OCI-LY3 (cell line): ENCODE results near the gene FFAR3.
"Not testable (repeated sequence)": the region's sequence is repeated elsewhere in the genome, so short reads cannot be mapped to it uniquely, and the experiment has no call there.

ENCODE experiments used
- H2AFZ ChIP-seq: fragments of 200-600, 300-600 bp; shearing (Covaris generic); 2 replicates; pipeline ENCODE4 v1.6.0; 2014; ENCODE audit warnings: antibody characterized with exemption, low read depth, low read length
- H3K27ac ChIP-seq: fragments of 200-600, 300-600 bp; sonication (generic); 2 replicates; pipeline ENCODE4 v1.5.1; 2014; ENCODE audit warnings: mild to moderate bottlenecking, low read length, moderate library complexity, mixed read lengths
- H3K27me3 ChIP-seq: fragments of 200-600, 300-600 bp; sonication (generic); 2 replicates; pipeline ENCODE4 v1.6.1; 2014; ENCODE audit warnings: low read depth, low read length, mixed read lengths
- H3K36me3 ChIP-seq: fragments of 200-600, 300-600 bp; sonication (generic); replicated peaks from 2 replicates; pipeline ENCODE3; 2014; ENCODE audit warnings: low read depth, low read length, mixed read lengths
- H3K4me1 ChIP-seq: fragments of 300-600, 200-600 bp; sonication (generic); 2 replicates; pipeline ENCODE4 v1.6.1; 2014; ENCODE audit warnings: low read length, mixed read lengths
- H3K4me2 ChIP-seq: fragments of 200-600, 300-600 bp; sonication (generic); 2 replicates; pipeline ENCODE4 v1.6.1; 2014; ENCODE audit warnings: low read length, mixed read lengths
- H3K4me3 ChIP-seq: fragments of 300-600, 200-600 bp; sonication (generic); 2 replicates; pipeline ENCODE4 v1.5.1; 2014; ENCODE audit warnings: antibody characterized with exemption, mild to moderate bottlenecking, low read length, moderate library complexity
- H3K79me2 ChIP-seq: fragments of 300-600, 200-600 bp; shearing (Covaris generic); 2 replicates; pipeline ENCODE4 v1.6.1; 2014; ENCODE audit warnings: mild to moderate bottlenecking, low read length, mixed read lengths
- H3K9ac ChIP-seq: fragments of 300-600, 200-600 bp; shearing (Covaris generic); 2 replicates; pipeline ENCODE4 v1.6.0; 2014; ENCODE audit warnings: mild to moderate bottlenecking, low read length, moderate library complexity
- H3K9me3 ChIP-seq: fragments of 200-600, 300-600 bp; shearing (Covaris generic); 2 replicates; pipeline ENCODE4 v1.6.1; 2014; ENCODE audit warnings: low read length, mixed read lengths; ENCODE audit not compliant: insufficient read depth
- H4K20me1 ChIP-seq: fragments of 200-600, 300-600 bp; sonication (generic); 2 replicates; pipeline ENCODE4 v1.6.1; 2016; ENCODE audit warnings: low read length, mixed read lengths; ENCODE audit not compliant: insufficient read depth
- CTCF ChIP-seq: fragments of 200-600, 300-600 bp; sonication (generic); IDR thresholded peaks from 2 replicates; pipeline ENCODE4 v1.5.1; 2014; ENCODE audit warnings: antibody characterized with exemption, low read length, low read depth
- EZH2phosphoT487 ChIP-seq: fragments of 200-600 bp; shearing (Covaris generic); IDR thresholded peaks from 2 replicates; pipeline ENCODE4 v1.6.1; 2018; ENCODE audit warnings: antibody characterized with exemption, mixed run types, low read depth

Gene FFAR3

GRCh38 chr19:35399948-35400772 is 41.9 kb downstream of the FFAR3 start:
- Histone ChIP-seq H3K27ac (no peak overlapping the region), H3K4me3 (no peak overlapping the region), H4K20me1 (no peaks in the 10 kb centered on the region), H3K4me1 (0 out of 2 replicates have a peak, but pooled peaks cover 2% of the 10 kb centered on the region), H3K36me3 (no peaks in the 10 kb centered on the region), H3K4me2 (no peak overlapping the region), H3K9ac (no peak overlapping the region), H2AFZ (no peak overlapping the region), H3K27me3 (peaks cover 24% of the 10 kb centered on the region; the same call in 1 of the 2 replicates), H3K9me3 (no peaks in the 10 kb centered on the region), H3K79me2 (no peaks in the 10 kb centered on the region)
- TF ChIP-seq EZH2phosphoT487 (no peak), CTCF (no peak)

- no peak overlapping the region for H3K4me3 ChIP-seq
- no peak overlapping the region for H2AFZ ChIP-seq
- H3K4me1 ChIP-seq, result peaks cover 3% of the 10 kb centered on the region; the same call in 1 of the 2 replicates
- no peaks in the 10 kb centered on the region for H3K79me2 ChIP-seq
- peaks cover 24% of the 10 kb centered on the region; the same call in 1 of the 2 replicates for H3K27me3 ChIP-seq
- H3K9ac ChIP-seq, result no peak overlapping the region
- H3K9me3 ChIP-seq, result no peaks in the 10 kb centered on the region
- no peaks in the 10 kb centered on the region for H3K36me3 ChIP-seq
- no peaks in the 10 kb centered on the region for H4K20me1 ChIP-seq
- H3K27ac ChIP-seq, result no peak overlapping the region
- H3K4me2 ChIP-seq, result no peak overlapping the region
- TF ChIP-seq EZH2phosphoT487, result no peak
Observed at GRCh38 chr19:35400773-35401100, 42.5 kb downstream of the FFAR3 start.

- H3K4me2 ChIP-seq, H3K27ac ChIP-seq, H4K20me1 ChIP-seq, H3K4me1 ChIP-seq, H3K36me3 ChIP-seq, H2AFZ ChIP-seq, H3K9ac ChIP-seq, H3K9me3 ChIP-seq, H3K79me2 ChIP-seq, H3K4me3 ChIP-seq: not testable (repeated sequence)
- peaks cover 29% of the 10 kb centered on the region; the same call in 1 of the 2 replicates for H3K27me3 ChIP-seq
Observed at GRCh38 chr19:35401416-35401815, 43.2 kb downstream of the FFAR3 start.

GRCh38 chr19:35403116-35403760 is 45.0 kb downstream of the FFAR3 start:
- H2AFZ ChIP-seq, result no peak overlapping the region
- peaks cover 6% of the 10 kb centered on the region for H3K4me1 ChIP-seq
- H3K27ac ChIP-seq, result no peak overlapping the region
- H3K27me3 ChIP-seq, result peaks cover 30% of the 10 kb centered on the region
- H3K79me2 ChIP-seq, result no peaks in the 10 kb centered on the region
- no peak overlapping the region for H3K4me3 ChIP-seq
- no peaks in the 10 kb centered on the region for H3K36me3 ChIP-seq
- H4K20me1 ChIP-seq, result no peaks in the 10 kb centered on the region
- TF ChIP-seq EZH2phosphoT487 (no peak), CTCF (no peak)
- no peak overlapping the region for H3K4me2 ChIP-seq
- no peak overlapping the region for H3K9ac ChIP-seq
- no peaks in the 10 kb centered on the region for H3K9me3 ChIP-seq
